Esophagus squamous epithelium (tissue), 4 donors: ENCODE data around the gene TMEM61.
A peak's percentile ranks its signal among the peaks of the same experiment; 100 is the strongest.

Experiments used
- POLR2A ChIP-seq, 4 donors: fragments of 450-650 bp; IDR thresholded peaks; one replicate each; pipeline ENCODE4 v1.6.1; 2017; ENCODE audit warnings: antibody characterized with exemption in 4 of 4, mild to moderate bottlenecking in 4 of 4, moderate library complexity in 3 of 4
- TF ChIP-seq, protein P1 (sequence below), 6 experiments: fragments of 450-650 bp in 4 of 6; fragments of 200-600 bp in 2 of 6; sonication (generic) in 2 of 6; IDR thresholded peaks; one replicate each; pipeline ENCODE4 v1.5.1; 2016 to 2019; ENCODE audit warnings: antibody characterized with exemption in 6 of 6, mild to moderate bottlenecking in 4 of 6, moderate library complexity in 4 of 6

DNA sequence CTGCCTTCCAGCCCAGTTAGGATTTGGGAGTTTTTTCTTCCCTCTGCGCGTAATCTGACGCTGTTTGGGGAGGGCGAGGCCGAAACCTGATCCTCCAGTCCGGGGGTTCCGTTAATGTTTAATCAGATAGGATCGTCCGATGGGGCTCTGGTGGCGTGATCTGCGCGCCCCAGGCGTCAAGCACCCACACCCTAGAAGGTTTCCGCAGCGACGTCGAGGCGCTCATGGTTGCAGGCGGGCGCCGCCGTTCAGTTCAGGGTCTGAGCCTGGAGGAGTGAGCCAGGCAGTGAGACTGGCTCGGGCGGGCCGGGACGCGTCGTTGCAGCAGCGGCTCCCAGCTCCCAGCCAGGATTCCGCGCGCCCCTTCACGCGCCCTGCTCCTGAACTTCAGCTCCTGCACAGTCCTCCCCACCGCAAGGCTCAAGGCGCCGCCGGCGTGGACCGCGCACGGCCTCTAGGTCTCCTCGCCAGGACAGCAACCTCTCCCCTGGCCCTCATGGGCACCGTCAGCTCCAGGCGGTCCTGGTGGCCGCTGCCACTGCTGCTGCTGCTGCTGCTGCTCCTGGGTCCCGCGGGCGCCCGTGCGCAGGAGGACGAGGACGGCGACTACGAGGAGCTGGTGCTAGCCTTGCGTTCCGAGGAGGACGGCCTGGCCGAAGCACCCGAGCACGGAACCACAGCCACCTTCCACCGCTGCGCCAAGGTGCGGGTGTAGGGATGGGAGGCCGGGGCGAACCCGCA, 59.1 kb downstream of the TMEM61 start, which contains the start of gene PCSK9:
- TF ChIP-seq, protein P1, sequence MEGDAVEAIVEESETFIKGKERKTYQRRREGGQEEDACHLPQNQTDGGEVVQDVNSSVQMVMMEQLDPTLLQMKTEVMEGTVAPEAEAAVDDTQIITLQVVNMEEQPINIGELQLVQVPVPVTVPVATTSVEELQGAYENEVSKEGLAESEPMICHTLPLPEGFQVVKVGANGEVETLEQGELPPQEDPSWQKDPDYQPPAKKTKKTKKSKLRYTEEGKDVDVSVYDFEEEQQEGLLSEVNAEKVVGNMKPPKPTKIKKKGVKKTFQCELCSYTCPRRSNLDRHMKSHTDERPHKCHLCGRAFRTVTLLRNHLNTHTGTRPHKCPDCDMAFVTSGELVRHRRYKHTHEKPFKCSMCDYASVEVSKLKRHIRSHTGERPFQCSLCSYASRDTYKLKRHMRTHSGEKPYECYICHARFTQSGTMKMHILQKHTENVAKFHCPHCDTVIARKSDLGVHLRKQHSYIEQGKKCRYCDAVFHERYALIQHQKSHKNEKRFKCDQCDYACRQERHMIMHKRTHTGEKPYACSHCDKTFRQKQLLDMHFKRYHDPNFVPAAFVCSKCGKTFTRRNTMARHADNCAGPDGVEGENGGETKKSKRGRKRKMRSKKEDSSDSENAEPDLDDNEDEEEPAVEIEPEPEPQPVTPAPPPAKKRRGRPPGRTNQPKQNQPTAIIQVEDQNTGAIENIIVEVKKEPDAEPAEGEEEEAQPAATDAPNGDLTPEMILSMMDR (IDR thresholded peaks at IDR 0.05), result no peak
- peak in 1 of 4 donors; percentile 19 for TF ChIP-seq POLR2A (IDR thresholded peaks at IDR 0.05)
